GM12875 (cell line): ENCODE data around the gene TEX2.

ENCODE experiments used
- H3K4me3 ChIP-seq: one replicate; pipeline ENCODE4 v1.5.1; 2011; ENCODE audit warnings: low read depth, low read length, control low read depth
- TF ChIP-seq, protein P1 (sequence below): IDR thresholded peaks from 2 replicates; pipeline ENCODE4 v1.5.1; 2011; ENCODE audit warnings: low read depth, mild to moderate bottlenecking, control low read depth, inconsistent platforms, low read length, moderate library complexity, borderline replicate concordance; ENCODE audit not compliant: insufficient read depth

The TEX2 gene

DNA sequence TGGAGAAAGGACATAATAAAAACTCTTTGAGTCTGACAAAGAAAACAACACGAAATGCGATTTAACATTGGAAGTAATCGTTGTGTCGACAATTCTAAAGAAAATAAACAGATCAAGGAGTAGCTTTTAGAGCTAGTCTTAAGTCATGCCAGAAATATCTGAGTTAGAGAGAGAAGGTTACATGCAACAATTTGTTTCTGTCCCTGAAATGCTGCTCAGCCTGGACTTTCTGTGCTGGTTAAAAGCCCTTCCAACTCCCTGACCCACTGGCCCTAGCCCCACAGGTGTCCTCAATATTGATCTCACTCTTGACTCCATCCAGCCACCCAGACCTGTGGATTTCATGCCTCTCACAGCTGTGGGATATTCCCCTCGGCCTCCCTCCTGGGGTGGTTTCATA lies 33.2 kb upstream of the TEX2 start:
- H3K4me3 ChIP-seq, result no peak overlapping the region

GRCh38 chr17:64295146-64295545 lies 32.1 kb upstream of the TEX2 start:
- no peak overlapping the region for H3K4me3 ChIP-seq
- TF ChIP-seq, protein P1, sequence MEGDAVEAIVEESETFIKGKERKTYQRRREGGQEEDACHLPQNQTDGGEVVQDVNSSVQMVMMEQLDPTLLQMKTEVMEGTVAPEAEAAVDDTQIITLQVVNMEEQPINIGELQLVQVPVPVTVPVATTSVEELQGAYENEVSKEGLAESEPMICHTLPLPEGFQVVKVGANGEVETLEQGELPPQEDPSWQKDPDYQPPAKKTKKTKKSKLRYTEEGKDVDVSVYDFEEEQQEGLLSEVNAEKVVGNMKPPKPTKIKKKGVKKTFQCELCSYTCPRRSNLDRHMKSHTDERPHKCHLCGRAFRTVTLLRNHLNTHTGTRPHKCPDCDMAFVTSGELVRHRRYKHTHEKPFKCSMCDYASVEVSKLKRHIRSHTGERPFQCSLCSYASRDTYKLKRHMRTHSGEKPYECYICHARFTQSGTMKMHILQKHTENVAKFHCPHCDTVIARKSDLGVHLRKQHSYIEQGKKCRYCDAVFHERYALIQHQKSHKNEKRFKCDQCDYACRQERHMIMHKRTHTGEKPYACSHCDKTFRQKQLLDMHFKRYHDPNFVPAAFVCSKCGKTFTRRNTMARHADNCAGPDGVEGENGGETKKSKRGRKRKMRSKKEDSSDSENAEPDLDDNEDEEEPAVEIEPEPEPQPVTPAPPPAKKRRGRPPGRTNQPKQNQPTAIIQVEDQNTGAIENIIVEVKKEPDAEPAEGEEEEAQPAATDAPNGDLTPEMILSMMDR, result no peak

More for the DNA sequence above, 33.2 kb upstream of the TEX2 start:
- TF ChIP-seq, protein P1, result no peak

- no peak overlapping the region for H3K4me3 ChIP-seq
- TF ChIP-seq, protein P1, result peak; percentile 48; the same call in 1 of the 2 replicates
Measured at GRCh38 chr17:64291268-64291851, 28.3 kb upstream of the TEX2 start.

GRCh38 chr17:64289741-64290141 lies 26.7 kb upstream of the TEX2 start:
- TF ChIP-seq, protein P1, result no peak
- no peak overlapping the region for H3K4me3 ChIP-seq

DNA sequence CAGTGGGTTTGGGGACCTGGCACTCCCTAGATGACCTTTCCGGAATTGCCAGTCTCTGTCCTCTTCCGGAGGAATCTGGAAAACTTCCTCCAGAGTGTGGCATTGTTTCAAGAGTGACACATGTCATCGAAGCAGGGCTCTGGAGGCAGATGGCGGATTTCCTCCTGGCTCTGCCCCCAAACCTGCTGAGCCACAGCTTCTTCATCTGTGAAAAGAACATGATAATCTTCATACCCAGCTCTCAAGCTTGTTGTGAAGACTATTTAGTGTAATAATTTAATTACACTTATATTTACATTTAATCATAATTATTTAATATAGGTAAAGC lies 19.7 kb upstream of the TEX2 start:
- no peak overlapping the region for H3K4me3 ChIP-seq
- TF ChIP-seq, protein P1, result no peak

DNA sequence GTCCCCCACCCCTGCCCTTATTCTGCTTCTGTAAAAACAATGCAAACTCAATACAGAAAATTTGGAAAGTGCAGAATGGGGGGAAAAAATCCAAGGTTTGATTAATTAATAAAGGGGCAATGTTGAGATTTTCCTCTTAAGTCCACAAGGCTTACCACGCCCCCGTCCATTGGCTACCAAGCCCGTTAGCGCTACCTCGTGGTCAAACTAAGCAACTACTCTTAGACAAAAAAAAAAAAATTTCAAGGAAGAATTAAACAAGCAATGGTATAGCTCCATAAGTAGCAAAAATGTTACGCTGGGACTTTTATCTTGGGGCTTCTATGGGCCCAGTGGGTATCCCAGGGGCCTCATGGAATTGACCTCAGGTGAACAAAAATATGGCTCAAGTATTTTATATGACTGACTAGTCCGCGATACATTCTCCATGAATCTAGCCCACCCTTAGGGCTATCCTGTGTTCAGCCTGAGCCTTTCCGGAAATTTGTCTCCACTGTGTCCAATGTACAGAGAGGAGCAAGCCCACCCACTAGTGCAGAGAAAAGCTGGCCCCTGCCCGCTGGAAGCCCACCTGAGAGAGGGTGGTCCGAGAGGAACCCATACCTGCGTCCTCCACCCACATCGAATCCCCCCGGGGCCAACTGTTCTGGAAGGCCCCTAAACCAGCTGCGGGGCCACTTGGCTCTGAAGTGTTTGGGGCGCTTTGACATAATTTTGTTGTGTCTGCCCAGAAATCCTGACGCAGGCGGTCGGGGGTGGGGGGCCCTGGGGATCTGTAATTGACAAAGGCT lies 19.1 kb upstream of the TEX2 start:
- TF ChIP-seq, protein P1, result peak; percentile 67; the same call in 1 of the 2 replicates
- H3K4me3 ChIP-seq, result no peak overlapping the region

DNA sequence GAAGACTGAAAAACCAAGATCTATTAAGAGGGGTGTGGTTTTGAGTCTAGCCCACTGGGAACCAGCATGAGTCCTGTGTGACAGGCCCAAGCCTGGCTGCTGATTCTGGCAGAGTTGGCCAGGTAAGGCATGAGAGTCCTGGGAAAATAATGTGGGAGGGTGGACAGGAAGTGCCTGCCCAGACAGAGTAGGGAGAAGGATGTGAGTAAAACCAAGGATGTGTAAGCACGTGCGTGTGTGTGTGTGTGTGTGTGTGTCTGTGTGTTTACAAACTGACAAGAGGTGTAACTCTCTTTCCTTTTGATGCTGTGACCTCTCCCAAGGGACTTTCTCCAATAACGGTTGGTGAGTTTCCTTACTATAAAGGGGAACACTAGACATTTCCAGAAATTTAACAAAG lies 15.6 kb upstream of the TEX2 start:
- TF ChIP-seq, protein P1, result no peak

More for the DNA sequence above, 15.6 kb upstream of the TEX2 start:
- H3K4me3 ChIP-seq, result no peak overlapping the region
